Activated CD4-positive, alpha-beta memory T cell treated with anti-CD3 and anti-CD28 coated beads for 36 hours (primary cell): ENCODE measurements around the gene KCTD1. TPM values are rescaled to one million over a fixed set of nuclear protein-coding genes. Genes with fewer than 3 reads are reported as not detected.

ENCODE experiments used
- CTCF ChIA-PET: fragments of 350-600 bp; sonication (Branson Sonifier 250); formaldehyde crosslinking; loops from one replicate; lab custom pipeline; 2021; ENCODE audit warnings: antibody characterized with exemption, inconsistent platforms; lab: Charles Lee
- POLR2A ChIA-PET: fragments of 350-600 bp; sonication (Branson Sonifier 250); formaldehyde crosslinking; loops from one replicate; lab custom pipeline; 2021; ENCODE audit warnings: antibody characterized with exemption; lab: Charles Lee
- DNase-seq: peaks from one replicate; pipeline ENCODE4 v3.0.0-alpha.2; 2020
- H3K27ac Mint-ChIP-seq: one replicate; pipeline ENCODE4 v1.8.0; 2021; ENCODE audit warnings: mixed read lengths
- H3K27me3 Mint-ChIP-seq: one replicate; pipeline ENCODE4 v1.8.0; 2021; ENCODE audit warnings: mixed read lengths
- H3K36me3 Mint-ChIP-seq: one replicate; pipeline ENCODE4 v1.8.0; 2021; ENCODE audit warnings: mixed read lengths
- H3K4me1 Mint-ChIP-seq: one replicate; pipeline ENCODE4 v1.8.0; 2021; ENCODE audit warnings: low read depth, mixed read lengths
- H3K4me3 Mint-ChIP-seq: one replicate; pipeline ENCODE4 v1.8.0; 2021; ENCODE audit warnings: mild to moderate bottlenecking, mixed read lengths
- H3K9me3 Mint-ChIP-seq: one replicate; pipeline ENCODE4 v1.8.0; 2021; ENCODE audit warnings: mixed read lengths
- intact Hi-C: fragments of 100-400 bp; cut with micrococcal nuclease; formaldehyde crosslinking; loops from one replicate; pipeline ENCODE4 v1.15.1; 2023
- total RNA-seq, 2 experiments: library from RNA; stranded (reverse); gene quantifications; one replicate each; pipeline ENCODE4 v1.2.3, GENCODE V29; 2021

Gene KCTD1
- total RNA-seq, 2 experiments from 2014 or later = 2.5 to 3.2 TPM

DNA sequence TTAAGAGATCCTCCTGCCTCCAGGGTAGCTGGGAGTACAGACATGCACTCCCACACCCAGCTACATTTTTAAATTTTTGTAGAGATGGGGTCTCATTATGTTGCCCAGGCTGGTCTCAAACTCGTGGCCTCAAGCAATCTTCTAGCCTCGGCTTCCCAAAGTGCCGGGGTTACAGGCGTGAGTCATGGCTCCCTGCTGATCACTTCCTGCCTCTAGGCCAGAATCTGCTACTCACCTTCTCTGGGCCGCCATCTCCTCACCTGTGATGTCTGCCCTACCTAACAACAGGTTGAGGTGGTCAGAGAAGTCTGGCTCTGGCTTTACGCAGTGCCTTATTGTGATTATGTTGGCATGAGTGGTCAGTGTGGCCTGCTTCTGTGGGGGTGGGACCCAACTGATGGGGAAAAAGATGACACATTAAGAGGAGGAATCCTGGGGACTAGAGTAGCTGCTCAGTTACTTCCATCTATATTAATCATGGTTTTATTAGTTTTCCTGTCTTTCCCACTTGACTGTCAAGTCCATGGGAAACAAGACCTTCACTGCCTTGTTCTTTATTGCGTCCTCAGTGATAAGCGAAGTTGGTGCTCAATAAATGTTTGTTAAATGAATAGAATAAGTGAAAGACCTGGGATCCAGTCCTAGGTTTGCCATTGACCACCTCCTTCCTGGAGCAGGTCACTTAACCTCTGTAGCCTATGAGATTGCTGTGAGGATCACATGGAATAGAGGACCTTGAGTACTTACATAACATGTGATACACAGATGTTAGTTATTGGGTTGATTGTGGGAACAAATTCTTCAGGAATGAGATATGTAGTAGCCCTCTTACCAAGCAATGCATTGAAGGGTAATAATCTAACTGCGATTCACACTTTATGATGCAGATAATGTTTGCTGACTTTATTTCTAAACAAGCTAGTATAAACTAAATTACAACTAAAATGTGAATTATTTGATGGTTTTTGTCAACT is 15.7 kb downstream of the KCTD1 start:
- POLR2A ChIA-PET = no interaction called here
- Mint-ChIP-seq H3K27ac (no peak overlapping the region), H3K9me3 (no peaks in the 10 kb centered on the region), H3K27me3 (no peaks in the 10 kb centered on the region), H3K36me3 (no peaks in the 10 kb centered on the region), H3K4me3 (no peak overlapping the region), H3K4me1 (peaks cover 3% of the 10 kb centered on the region)
- CTCF ChIA-PET = interaction anchor here (0.9 to 1.1 kb wide), 2 partner anchors 15 to 149 kb away, joined by 3 to 4 read pairs; no protein-coding TSS in a partner anchor
- intact Hi-C loops = no loop called here
- DNase-seq = no peak

DNA sequence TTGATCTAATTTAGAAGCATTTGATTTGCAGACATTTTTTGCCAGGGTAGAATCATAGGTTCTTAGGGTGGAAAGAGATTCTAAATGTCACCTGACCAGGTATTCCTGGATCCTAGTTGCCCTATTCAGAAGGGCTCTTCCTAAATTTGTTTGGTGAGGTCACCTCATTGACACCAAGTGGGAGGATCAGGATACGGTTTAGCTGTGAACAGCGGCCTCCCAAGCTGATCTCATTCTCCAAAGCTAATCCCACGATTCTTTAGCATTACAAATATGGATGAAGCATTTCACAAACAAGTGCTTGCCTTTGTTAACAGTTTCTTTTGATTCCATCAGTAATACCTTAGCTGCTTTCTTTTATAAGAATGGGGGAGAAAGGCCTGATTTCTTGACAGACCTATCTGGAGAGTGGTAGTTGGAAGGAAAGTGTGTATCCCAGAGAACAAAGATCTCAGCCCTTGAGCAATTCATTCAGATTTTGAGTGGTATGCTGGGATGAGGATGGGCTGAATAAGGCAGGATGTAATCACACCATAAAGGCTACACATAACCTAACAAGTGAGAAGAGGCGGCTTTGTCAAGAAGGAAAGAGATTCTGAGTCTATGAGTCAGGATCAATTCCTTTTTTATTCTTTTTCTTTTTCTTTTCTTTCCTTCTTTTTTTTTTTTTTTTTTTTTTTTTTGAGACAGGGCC is 16.6 kb downstream of the KCTD1 start:
- ChIA-PET CTCF (interaction anchor here (0.9 to 1.1 kb wide), 2 partner anchors 16 to 148 kb away, joined by 3 to 4 read pairs; no protein-coding TSS in a partner anchor), POLR2A (no interaction called here)
- H3K4me3 Mint-ChIP-seq = no peak overlapping the region
- H3K36me3 Mint-ChIP-seq = no peaks in the 10 kb centered on the region
- H3K27me3 Mint-ChIP-seq = no peaks in the 10 kb centered on the region
- H3K9me3 Mint-ChIP-seq = no peaks in the 10 kb centered on the region
- DNase-seq = no peak
- H3K4me1 Mint-ChIP-seq = peaks cover 3% of the 10 kb centered on the region
- no peak overlapping the region for H3K27ac Mint-ChIP-seq
- intact Hi-C loops = no loop called here

DNA sequence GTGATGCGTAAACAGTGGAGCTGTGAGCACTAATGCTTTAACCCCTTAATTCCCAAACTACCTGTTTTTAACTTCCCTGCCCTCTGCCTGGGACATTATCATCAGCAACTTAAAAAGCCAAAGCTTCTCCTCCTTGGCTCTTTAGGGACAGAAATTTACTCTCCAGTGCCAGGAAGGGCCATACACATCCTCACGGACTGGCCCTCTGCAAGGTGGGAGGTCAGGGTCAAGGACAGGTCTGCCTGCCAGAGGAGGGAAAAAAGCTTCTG is 21.5 kb downstream of the KCTD1 start:
- no peak overlapping the region for H3K4me3 Mint-ChIP-seq
- no peak overlapping the region for H3K27ac Mint-ChIP-seq
- H3K4me1 Mint-ChIP-seq = no peaks in the 10 kb centered on the region
- H3K27me3 Mint-ChIP-seq = no peaks in the 10 kb centered on the region
- no peaks in the 10 kb centered on the region for H3K9me3 Mint-ChIP-seq
- no peak for DNase-seq
- H3K36me3 Mint-ChIP-seq = no peaks in the 10 kb centered on the region
- intact Hi-C loops = no loop called here
- CTCF ChIA-PET = no interaction called here
- POLR2A ChIA-PET = no interaction called here

DNA sequence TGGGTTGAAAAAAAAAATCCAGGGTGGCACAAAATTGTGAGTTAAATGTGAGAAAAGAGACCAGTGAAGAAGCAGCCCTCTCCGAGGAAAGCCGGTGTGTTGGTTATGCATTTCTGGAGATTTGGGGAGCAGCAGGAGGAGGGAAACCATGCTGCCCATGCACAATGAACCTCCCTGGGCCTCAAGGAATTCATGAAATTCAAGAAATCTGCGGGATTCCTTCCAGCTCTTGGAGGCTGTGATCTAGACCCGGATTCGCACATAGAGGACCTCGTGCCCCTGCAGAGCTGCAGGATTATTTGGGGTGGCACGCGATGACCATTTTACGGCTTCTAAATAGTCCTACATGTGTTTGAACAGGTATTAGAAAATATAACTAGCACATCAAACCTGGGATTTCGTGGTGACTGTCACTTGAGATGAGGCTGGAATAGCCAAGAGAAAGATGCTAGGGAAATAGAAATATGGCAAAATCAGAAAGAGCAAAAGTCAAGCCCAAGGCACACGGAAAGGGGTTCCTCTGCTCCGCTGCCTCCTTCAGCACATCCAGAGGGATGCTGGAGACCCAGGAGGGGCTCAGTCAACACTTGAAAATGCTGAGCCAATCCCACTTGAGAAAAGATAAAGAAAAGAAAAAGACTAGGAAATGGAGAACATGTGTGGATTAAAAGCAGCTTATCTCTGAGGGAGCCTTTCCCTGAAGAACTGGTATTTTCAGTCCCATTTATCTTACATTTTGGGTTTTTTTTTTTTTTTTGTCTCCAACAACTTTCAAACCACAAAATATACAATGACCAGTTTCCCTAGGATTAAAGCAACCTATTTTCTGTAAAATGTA is 22.0 kb downstream of the KCTD1 start:
- Mint-ChIP-seq H3K9me3 (no peaks in the 10 kb centered on the region), H3K36me3 (no peaks in the 10 kb centered on the region), H3K4me3 (no peak overlapping the region), H3K27ac (no peak overlapping the region), H3K27me3 (no peaks in the 10 kb centered on the region), H3K4me1 (no peaks in the 10 kb centered on the region)
- DNase-seq = no peak
- POLR2A ChIA-PET = no interaction called here
- CTCF ChIA-PET = no interaction called here
- intact Hi-C loops = no loop called here

DNA sequence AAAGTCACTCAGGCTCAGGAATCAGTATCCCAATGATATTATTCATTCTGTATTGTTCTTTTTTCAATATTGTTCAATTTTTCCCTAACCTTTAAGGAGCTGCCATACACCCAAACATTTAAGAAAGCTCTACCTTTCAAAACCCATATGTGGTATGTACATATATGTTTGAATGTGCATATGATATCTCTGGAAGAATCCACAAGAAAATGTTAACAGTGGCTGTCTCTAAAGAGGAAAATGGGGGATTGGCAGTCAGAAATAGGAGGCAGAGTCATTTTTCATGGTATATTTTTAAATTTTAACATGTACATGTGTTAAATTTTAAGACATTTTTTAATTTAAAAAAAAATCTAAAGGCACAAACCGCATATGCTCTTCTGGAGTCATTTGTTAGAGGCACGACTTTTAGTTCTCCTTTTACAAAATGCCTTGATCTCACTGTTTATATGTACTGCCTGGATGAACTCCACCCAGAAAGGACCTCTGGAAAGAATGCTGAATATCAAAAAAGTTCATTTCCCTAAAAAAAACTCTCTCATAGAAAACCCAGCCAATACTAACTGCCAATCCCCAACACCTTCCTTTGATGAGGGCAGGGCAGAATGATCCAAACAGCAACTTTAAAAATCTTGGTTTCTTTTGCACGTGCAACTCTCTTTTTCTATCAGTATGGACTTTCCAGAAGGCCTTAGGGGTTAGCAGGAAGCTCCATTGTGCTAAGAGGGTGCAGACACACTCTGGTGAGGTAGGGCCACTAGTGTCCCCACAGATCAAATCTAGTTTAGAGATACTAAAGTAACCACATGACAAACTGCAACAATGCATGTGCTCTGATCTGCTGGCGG is 23.6 kb downstream of the KCTD1 start:
- ChIA-PET POLR2A (no interaction called here), CTCF (no interaction called here)
- H3K36me3 Mint-ChIP-seq = no peaks in the 10 kb centered on the region
- no peaks in the 10 kb centered on the region for H3K4me1 Mint-ChIP-seq
- H3K4me3 Mint-ChIP-seq = no peak overlapping the region
- no peak for DNase-seq
- H3K27me3 Mint-ChIP-seq = no peaks in the 10 kb centered on the region
- intact Hi-C loops = no loop called here
- no peaks in the 10 kb centered on the region for H3K9me3 Mint-ChIP-seq
- H3K27ac Mint-ChIP-seq = no peak overlapping the region

GRCh38 chr18:26524002-26524401 is 24.4 kb downstream of the KCTD1 start:
- Mint-ChIP-seq H3K27me3 (no peaks in the 10 kb centered on the region), H3K9me3 (no peaks in the 10 kb centered on the region), H3K27ac (no peak overlapping the region), H3K4me3 (no peak overlapping the region), H3K4me1 (no peaks in the 10 kb centered on the region), H3K36me3 (no peaks in the 10 kb centered on the region)
- DNase-seq = no peak
- intact Hi-C loops = no loop called here
- ChIA-PET POLR2A (interaction anchor here (0.6 kb wide), 1 partner anchor 10 kb away, joined by 3 read pairs; no protein-coding TSS in a partner anchor), CTCF (no interaction called here)

- no peaks in the 10 kb centered on the region for H3K9me3 Mint-ChIP-seq
- no peak for DNase-seq
- H3K4me1 Mint-ChIP-seq = no peaks in the 10 kb centered on the region
- ChIA-PET CTCF (interaction anchor here (1.3 kb wide), 1 partner anchor 138 kb away, joined by 3 read pairs; no protein-coding TSS in a partner anchor), POLR2A (no interaction called here)
- H3K4me3 Mint-ChIP-seq = no peak overlapping the region
- H3K27me3 Mint-ChIP-seq = no peaks in the 10 kb centered on the region
- H3K27ac Mint-ChIP-seq = no peak overlapping the region
- no peaks in the 10 kb centered on the region for H3K36me3 Mint-ChIP-seq
- intact Hi-C loops = no loop called here
Measured at GRCh38 chr18:26521617-26522016, 26.7 kb downstream of the KCTD1 start.

GRCh38 chr18:26520974-26521373 is 27.4 kb downstream of the KCTD1 start:
- H3K36me3 Mint-ChIP-seq = no peaks in the 10 kb centered on the region
- no peak overlapping the region for H3K27ac Mint-ChIP-seq
- no peaks in the 10 kb centered on the region for H3K27me3 Mint-ChIP-seq
- intact Hi-C loops = no loop called here
- CTCF ChIA-PET = no interaction called here
- POLR2A ChIA-PET = no interaction called here
- H3K4me3 Mint-ChIP-seq = no peak overlapping the region
- H3K4me1 Mint-ChIP-seq = no peaks in the 10 kb centered on the region
- no peak for DNase-seq
- no peaks in the 10 kb centered on the region for H3K9me3 Mint-ChIP-seq

DNA sequence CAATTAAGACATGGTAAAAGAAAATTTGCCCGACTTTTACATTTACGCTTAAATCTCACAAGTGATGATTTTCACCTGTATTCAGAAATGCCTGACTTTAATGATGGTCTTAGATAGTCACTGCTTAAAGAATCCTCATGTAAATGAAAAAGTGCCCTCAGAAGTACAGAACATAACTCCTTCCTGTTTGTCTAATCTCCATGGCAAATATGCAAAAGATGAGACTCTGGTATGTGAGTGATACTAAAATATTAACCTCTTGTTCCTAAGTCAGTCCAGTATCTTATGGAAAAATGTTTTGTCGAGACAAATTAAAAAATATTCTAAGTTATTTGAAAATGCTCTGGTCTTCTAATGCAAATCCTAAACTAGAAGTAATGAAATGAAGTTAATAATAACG is 29.2 kb downstream of the KCTD1 start:
- Mint-ChIP-seq H3K27me3 (no peaks in the 10 kb centered on the region), H3K9me3 (no peaks in the 10 kb centered on the region), H3K27ac (no peak overlapping the region), H3K4me1 (no peaks in the 10 kb centered on the region), H3K36me3 (no peaks in the 10 kb centered on the region), H3K4me3 (no peak overlapping the region)
- ChIA-PET POLR2A (no interaction called here), CTCF (no interaction called here)
- intact Hi-C loops = no loop called here
- DNase-seq = no peak

DNA sequence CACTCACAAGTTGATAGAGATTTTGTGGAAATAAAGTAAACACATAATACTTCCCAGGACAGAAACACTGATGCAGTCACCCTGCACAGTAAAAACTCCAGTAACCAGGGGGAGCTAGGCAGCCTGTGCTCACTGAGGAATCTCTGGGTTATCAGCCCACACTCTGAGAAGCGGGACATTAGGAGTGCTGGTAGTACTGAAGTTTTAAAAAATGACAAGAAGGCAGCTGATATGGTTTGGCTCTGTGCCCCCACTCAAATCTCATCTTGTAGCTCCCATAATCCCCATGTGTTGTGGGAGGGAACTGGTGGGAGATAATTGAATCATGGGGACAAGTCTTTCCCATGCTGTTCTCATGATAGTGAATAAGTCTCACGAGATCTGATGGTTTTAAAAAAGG is 31.4 kb downstream of the KCTD1 start:
- H3K27me3 Mint-ChIP-seq = no peaks in the 10 kb centered on the region
- CTCF ChIA-PET = no interaction called here
- intact Hi-C loops = no loop called here
- POLR2A ChIA-PET = no interaction called here
- H3K36me3 Mint-ChIP-seq = no peaks in the 10 kb centered on the region
- H3K4me3 Mint-ChIP-seq = no peak overlapping the region
- no peak for DNase-seq
- H3K9me3 Mint-ChIP-seq = no peaks in the 10 kb centered on the region
- H3K4me1 Mint-ChIP-seq = no peaks in the 10 kb centered on the region
- no peak overlapping the region for H3K27ac Mint-ChIP-seq

DNA sequence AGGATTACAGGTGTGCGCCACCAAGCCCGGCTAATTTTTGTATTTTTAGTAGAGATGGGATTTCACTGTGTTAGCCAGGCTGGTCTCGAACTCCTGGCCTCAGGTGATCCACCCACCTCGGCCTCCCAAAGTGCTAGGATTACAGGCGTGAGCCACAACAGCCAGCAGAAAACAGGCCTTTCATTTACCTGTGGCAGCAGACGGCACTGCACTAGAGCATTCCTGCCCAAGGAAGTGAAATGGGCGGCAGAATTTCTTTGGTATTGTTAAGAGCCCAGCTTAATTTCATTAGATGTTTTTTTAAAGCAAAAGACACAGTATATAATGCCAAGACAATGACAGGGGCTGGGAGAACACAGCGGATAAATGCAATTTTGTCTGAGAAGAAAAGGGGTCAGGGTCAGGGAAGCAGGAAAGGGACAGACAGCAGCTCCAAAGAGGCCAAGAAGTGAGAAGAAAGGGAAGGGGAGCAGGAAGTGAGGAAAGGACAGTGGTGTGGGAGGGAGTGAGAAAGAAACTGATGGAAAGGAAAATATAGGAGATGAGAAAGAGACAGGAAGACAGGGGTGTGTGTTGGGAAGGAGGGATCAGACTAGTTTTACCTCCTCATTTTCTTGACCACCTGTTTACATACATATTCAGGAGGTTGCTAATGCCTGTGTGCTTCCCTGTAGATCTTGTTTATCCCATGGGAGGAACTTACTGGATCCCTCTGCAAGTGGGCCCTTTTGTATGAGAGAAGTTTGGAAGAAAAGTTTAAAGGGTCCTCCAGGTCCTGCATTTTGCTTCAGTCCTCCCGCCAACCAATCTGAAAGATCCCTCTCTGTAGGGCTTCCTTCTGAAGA is 32.5 kb downstream of the KCTD1 start:
- ChIA-PET CTCF (no interaction called here), POLR2A (no interaction called here)
- Mint-ChIP-seq H3K4me1 (no peaks in the 10 kb centered on the region), H3K9me3 (no peaks in the 10 kb centered on the region), H3K27ac (no peak overlapping the region), H3K27me3 (no peaks in the 10 kb centered on the region), H3K4me3 (no peak overlapping the region), H3K36me3 (no peaks in the 10 kb centered on the region)
- intact Hi-C loops = no loop called here
- no peak for DNase-seq
